Adipocyte (in vitro differentiated cells): Measurements from ENCODE around the gene GSTM3.
"Not testable (repeated sequence)": the region's sequence is repeated elsewhere in the genome, so short reads cannot be mapped to it uniquely, and the experiment has no call there.

Experiments
- DNase-seq: peaks from one replicate; pipeline ENCODE4 v3.0.0-alpha.2; 2015; ENCODE audit warnings: low read depth
- H3K27me3 ChIP-seq: replicated peaks from 2 replicates; pipeline ENCODE4 v1.7.0; 2013; ENCODE audit warnings: mild to moderate bottlenecking, low read length, moderate library complexity; ENCODE audit not compliant: control insufficient read depth, insufficient read depth
- H3K36me3 ChIP-seq: 2 replicates; pipeline ENCODE4 v1.7.0; 2013; ENCODE audit warnings: low read length, mild to moderate bottlenecking, moderate library complexity; ENCODE audit not compliant: control insufficient read depth, insufficient read depth, severe bottlenecking
- H3K4me1 ChIP-seq: 2 replicates; pipeline ENCODE4 v1.7.0; 2013; ENCODE audit warnings: mild to moderate bottlenecking, low read length, moderate library complexity; ENCODE audit not compliant: control insufficient read depth, insufficient read depth
- H3K4me3 ChIP-seq: 2 replicates; pipeline ENCODE4 v1.7.0; 2013; ENCODE audit warnings: mild to moderate bottlenecking, low read length, moderate library complexity
- H3K9ac ChIP-seq: 2 replicates; pipeline ENCODE4 v1.7.0; 2013; ENCODE audit warnings: mild to moderate bottlenecking, low read length, moderate library complexity
- H3K9me3 ChIP-seq: 2 replicates; pipeline ENCODE4 v1.7.0; 2013; ENCODE audit warnings: mild to moderate bottlenecking, low read length, moderate library complexity; ENCODE audit not compliant: control insufficient read depth

The GSTM3 gene

DNA sequence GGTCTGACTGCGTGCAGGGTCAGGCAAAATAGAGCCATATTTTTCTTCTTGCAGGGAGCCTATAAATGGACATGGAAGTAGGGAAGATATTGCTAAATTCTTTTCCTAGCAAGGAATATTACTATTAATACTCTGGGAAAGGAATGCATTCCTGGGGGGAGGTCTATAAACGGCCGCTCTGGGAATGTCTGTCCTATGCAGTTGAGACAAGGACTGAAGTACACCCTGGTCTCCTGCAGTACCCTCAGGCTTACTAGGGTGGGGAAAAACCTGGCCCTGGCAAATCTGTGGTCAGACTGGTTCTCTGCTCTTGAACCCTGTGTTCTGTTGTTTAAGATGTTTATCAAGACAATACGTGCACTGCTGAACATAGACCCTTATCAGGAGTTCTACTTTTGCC lies 31.9 kb downstream of the GSTM3 start:
- not testable (repeated sequence) for H3K4me1 ChIP-seq, H3K36me3 ChIP-seq, H3K4me3 ChIP-seq, DNase-seq, H3K9me3 ChIP-seq, H3K9ac ChIP-seq, H3K27me3 ChIP-seq

DNA sequence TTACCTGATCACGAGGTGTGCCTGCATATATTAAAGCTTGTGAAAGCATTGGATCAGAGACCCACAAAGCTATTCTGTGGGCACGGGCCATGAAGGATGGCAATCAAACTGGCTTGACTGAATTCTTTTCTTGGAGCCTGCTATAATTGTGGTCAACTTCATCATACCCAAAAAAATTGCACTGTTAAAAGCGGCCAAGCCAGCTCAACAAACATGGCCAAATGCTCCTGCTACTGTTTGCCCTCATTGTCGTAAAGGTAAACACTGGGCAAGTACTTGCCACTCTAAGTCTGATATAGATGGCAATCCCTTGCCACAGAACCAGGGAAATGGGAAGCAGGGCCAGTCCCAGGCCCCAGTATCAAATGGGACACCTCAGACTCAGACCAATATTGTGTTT lies 35.4 kb downstream of the GSTM3 start:
- Histone ChIP-seq H3K4me1 (no peaks in the 10 kb centered on the region), H3K27me3 (no peaks in the 10 kb centered on the region), H3K9me3 (peaks cover 6% of the 10 kb centered on the region), H3K4me3 (no peak overlapping the region), H3K9ac (no peak overlapping the region), H3K36me3 (no peaks in the 10 kb centered on the region)
- no peak for DNase-seq

DNA sequence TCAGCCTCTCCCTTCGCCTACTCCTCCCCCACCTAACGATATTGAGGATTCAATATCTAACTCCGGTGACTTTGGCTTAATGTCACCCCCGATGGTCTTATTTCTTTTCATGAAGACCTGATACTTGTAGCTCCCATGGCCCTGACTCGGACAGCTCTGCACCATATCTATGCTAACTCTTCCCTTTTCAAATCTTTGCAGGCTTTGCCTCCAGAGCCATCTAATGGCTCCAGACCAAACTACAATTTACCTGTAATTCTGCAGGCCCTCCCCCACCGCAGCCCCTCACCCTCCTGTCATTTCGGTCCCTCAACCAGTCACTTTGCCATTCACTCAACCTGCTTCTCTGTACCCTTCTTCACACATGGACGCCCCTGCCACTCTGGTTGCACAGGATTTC lies 36.7 kb downstream of the GSTM3 start:
- DNase-seq: no peak
- Histone ChIP-seq H3K4me3 (no peak overlapping the region), H3K9ac (no peak overlapping the region), H3K9me3 (peaks cover 6% of the 10 kb centered on the region), H3K36me3 (no peaks in the 10 kb centered on the region), H3K4me1 (no peaks in the 10 kb centered on the region), H3K27me3 (no peaks in the 10 kb centered on the region)

DNA sequence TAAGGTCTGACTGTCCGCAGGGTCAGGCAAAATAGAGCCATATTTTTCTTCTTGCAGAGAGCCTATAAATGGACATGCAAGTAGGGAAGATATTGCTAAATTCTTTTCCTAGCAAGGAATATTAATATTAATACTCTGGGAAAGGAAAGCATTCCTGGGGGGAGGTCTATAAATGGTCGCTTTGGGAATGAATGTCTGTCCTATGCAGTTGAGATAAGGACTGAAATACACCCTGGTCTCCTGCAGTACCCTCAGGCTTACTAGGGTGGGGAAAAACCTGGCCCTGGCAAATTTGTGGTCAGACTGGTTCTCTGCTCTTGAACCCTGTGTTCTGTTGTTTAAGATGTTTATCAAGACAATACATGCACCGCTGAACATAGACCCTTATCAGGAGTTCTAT lies 37.9 kb downstream of the GSTM3 start:
- not testable (repeated sequence) for H3K4me3 ChIP-seq, H3K9me3 ChIP-seq, H3K36me3 ChIP-seq, H3K27me3 ChIP-seq, H3K9ac ChIP-seq, DNase-seq, H3K4me1 ChIP-seq

DNA sequence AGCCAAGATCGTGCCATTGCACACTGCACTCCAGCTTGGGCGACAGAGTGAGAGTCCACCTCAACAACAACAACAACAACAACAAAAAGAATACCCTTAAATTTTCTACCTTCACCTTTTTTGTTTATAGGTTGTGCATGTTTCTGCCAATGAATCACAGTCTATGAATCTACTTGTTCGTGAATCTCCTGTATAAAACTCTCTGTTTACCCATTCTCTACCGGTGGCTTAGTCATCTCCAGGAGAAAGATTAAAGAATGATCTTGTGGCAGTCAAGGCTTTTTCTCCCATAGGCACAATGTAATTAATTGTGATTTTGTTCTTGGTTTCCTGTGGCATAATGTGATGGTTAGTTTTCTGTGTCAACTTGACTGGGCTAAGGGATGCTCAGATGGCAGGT lies 43.0 kb downstream of the GSTM3 start:
- H3K4me3 ChIP-seq, DNase-seq, H3K9me3 ChIP-seq, H3K4me1 ChIP-seq, H3K9ac ChIP-seq, H3K36me3 ChIP-seq, H3K27me3 ChIP-seq: not testable (repeated sequence)

DNA sequence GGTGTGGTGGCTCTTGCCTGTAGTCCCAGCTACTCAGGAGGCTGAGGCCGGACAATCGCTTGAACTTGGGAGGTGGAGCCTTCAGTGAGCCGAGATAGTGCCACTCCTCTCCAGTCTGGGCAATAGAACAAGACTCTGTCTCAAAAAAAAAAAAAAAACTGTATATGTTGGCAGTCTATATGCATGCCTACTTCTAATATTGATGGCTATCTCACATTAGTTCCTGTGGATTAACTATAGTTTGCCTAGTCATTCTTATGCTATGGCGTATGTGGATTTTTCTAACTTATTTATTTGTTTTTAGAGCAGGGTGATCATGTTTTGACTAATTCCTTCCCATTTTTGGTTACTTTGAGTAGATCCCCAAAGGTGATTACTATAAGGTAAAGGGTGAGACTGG lies 43.8 kb downstream of the GSTM3 start:
- Histone ChIP-seq H3K9ac (no peak overlapping the region), H3K36me3 (no peaks in the 10 kb centered on the region), H3K4me3 (no peak overlapping the region), H3K9me3 (no peaks in the 10 kb centered on the region), H3K27me3 (no peaks in the 10 kb centered on the region), H3K4me1 (no peaks in the 10 kb centered on the region)
- no peak for DNase-seq

DNA sequence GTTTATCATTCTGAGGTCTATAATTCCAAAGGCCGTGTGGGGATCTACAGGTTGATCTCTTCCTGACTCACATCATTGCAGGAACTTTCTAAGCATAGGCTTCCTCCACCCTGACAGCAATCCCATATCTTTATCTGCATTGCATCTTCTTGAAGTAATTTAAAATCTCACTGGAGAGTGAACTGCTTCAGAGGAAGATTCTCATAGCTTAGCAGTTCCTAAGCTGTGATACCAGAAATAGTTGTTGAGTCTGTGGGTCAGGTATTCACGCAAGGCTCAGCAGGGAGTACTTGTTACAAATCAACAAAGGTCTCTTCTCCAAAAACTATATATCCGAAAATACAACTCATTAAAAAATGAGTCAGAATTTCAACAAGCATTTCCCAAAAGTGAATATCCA lies 45.7 kb downstream of the GSTM3 start:
- not testable (repeated sequence) for H3K4me1 ChIP-seq, H3K9me3 ChIP-seq, H3K36me3 ChIP-seq, DNase-seq, H3K27me3 ChIP-seq, H3K9ac ChIP-seq, H3K4me3 ChIP-seq

DNA sequence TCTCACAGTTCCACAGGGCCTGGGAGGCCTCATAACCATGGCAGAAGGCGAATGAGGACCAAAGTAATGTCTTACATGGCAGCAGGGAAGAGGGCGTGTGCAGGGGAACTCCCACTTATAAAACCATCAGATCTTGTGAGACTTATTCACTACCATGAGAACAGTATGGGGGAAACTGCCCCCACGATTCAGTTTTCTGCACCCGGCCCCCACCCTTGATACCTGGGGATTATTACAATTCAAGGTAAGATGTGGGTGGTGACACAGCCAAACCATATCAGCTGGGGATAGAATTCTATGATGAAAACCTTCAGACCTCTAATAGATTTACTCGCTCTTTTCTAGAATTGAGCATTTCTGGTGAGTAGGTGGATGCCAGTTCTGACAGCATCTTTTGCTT lies 46.4 kb downstream of the GSTM3 start:
- H3K36me3 ChIP-seq, H3K4me3 ChIP-seq, DNase-seq, H3K4me1 ChIP-seq, H3K9me3 ChIP-seq, H3K27me3 ChIP-seq, H3K9ac ChIP-seq: not testable (repeated sequence)

DNA sequence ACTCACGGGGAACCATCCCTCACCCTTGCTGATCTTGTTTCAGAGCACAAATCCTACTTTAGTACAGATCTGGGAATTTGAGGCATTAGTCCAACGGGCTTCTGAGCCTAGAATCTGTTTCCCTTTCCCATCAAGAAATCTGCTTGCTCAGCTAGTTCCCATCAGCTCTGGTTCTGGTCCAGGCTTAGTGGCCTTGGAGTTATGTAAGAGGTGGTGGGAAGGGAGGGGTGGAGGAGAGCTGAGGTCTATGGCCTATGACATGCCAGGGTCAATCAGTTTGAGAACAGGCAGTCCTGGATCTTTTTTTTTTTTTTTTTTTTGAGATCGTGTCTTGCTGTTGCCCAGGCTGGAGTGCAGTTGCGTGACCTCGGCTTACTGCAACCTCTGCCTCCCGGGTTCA lies 49.1 kb downstream of the GSTM3 start:
- Histone ChIP-seq H3K27me3 (no peaks in the 10 kb centered on the region), H3K36me3 (no peaks in the 10 kb centered on the region), H3K4me1 (no peaks in the 10 kb centered on the region), H3K4me3 (no peak overlapping the region), H3K9ac (no peak overlapping the region), H3K9me3 (no peaks in the 10 kb centered on the region)
- DNase-seq: no peak

DNA sequence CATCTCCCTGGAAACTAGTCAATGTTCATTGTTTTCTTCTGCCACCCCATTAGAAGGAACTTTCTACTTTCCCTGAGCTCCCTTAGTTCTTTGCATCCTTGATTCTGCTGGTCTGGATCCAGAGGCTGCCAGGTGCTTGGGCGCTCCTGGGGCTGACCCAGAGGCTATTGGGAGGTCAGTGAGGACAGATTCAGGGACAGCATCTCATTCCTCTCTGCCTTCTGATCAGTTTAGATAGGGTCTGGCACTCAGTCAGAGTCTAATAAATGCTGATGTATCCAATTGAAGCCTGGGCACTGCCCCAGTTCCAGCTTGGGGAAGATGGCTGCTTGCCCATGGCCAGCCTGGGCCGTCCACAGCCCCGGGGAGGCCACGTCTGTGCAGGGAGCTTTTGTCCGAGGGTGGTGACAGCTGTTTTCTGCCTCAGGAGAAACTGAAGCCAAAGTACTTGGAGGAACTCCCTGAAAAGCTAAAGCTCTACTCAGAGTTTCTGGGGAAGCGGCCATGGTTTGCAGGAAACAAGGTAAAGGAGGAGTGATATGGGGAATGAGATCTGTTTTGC lies 50.9 kb downstream of the GSTM3 start:
- H3K36me3 ChIP-seq: no peaks in the 10 kb centered on the region
- DNase-seq: no peak
- H3K9me3 ChIP-seq: no peaks in the 10 kb centered on the region

DNA sequence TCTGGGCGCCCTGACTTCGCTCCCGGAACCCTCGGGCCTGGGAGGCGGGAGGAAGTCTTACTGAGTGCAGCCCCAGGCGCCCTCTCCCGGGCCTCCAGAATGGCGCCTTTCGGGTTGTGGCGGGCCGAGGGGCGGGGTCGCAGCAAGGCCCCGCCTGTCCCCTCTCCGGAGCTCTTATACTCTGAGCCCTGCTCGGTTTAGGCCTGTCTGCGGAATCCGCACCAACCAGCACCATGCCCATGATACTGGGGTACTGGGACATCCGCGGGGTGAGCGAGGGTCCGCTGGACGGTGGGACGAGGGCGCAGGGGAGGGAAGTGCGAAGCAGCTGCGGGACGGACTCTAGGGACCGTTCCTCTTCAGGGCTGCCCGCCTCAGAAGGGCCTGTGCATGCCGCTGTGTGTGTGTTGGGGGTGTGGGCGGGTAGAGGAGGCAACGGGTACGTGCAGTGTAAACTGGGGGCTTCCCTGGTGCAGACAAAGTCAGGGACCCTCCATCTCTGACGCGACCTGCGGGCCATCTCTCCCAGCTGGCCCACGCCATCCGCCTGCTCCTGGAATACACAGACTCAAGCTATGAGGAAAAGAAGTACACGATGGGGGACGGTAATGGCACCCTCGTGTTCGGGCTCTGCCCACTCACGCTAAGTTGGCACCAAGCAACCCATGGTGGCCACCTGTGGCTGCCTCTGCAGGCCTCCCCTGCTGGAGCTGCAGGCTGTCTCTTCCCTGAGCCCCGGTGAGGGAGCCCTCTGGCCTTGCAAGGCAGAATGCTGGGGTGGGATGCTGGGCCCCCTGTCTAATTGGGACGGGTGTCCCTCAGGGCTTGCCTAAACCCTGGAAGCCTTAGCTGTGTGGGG lies 53.0 kb downstream of the GSTM3 start, which contains the start of gene GSTM1:
Gene GSTM1 (plus strand): TSS at position 177 of the 859 bp plus-strand sequence. CDS start 57 bp downstream, at position 234.
- Histone ChIP-seq H3K36me3 (no peaks in the 10 kb centered on the region), H3K9me3 (no peaks in the 10 kb centered on the region), H3K4me3 (no peak within 1 kb of the TSS), H3K9ac (no peak within 1 kb of the TSS), H3K4me1 (no peaks in the 10 kb centered on the region), H3K27me3 (no peaks in the 10 kb centered on the region)
- no peak for DNase-seq

More for the DNA sequence above, 50.9 kb downstream of the GSTM3 start:
- no peaks in the 10 kb centered on the region for H3K4me1 ChIP-seq
- no peak overlapping the region for H3K9ac ChIP-seq
- H3K27me3 ChIP-seq: no peaks in the 10 kb centered on the region
- no peak overlapping the region for H3K4me3 ChIP-seq
